GM13976 (cell line): Measurements from ENCODE around the gene AP2A2.

ENCODE experiments used
- DNase-seq: peaks from one replicate; pipeline ENCODE4 v3.0.0; 2012; ENCODE audit warnings: low spot score
- CTCF ChIP-seq: IDR thresholded peaks from 2 replicates; pipeline ENCODE4 v1.5.1; 2012; ENCODE audit warnings: borderline replicate concordance, mild to moderate bottlenecking; ENCODE audit not compliant: insufficient read depth; ENCODE audit errors: extremely low read depth, missing control alignments, control extremely low read depth
- in situ Hi-C: fragments of 300-500 bp; cut with MboI; formaldehyde crosslinking; loops from one replicate; pipeline ENCODE4 v1.12.0; 2022; ENCODE audit warnings: low sequenced_read_pairs, mixed read lengths, inconsistent platforms; ENCODE audit not compliant: unreplicated experiment

AP2A2 gene

GRCh38 chr11:886568-886967 lies 39.1 kb upstream of the AP2A2 start:
- no peak for DNase-seq
- no peak for TF ChIP-seq CTCF
- in situ Hi-C loops, result no loop called here

GRCh38 chr11:887589-887988 lies 38.1 kb upstream of the AP2A2 start:
- in situ Hi-C loops, result no loop called here
- TF ChIP-seq CTCF, result no peak

GRCh38 chr11:888310-889212 lies 37.1 kb upstream of the AP2A2 start:
- DNase-seq, result no peak
- no peak for TF ChIP-seq CTCF
- in situ Hi-C loops, result no loop called here

More at GRCh38 chr11:887589-887988, 38.1 kb upstream of the AP2A2 start:
- DNase-seq, result no peak

- in situ Hi-C loops, result no loop called here
- no peak for DNase-seq
Observed at GRCh38 chr11:889257-889656, 36.4 kb upstream of the AP2A2 start.

GRCh38 chr11:889687-890475 lies 35.8 kb upstream of the AP2A2 start:
- in situ Hi-C loops, result no loop called here
- DNase-seq, result no peak
- no peak for TF ChIP-seq CTCF

More at GRCh38 chr11:889257-889656, 36.4 kb upstream of the AP2A2 start:
- no peak for TF ChIP-seq CTCF

GRCh38 chr11:890794-891540 lies 34.7 kb upstream of the AP2A2 start:
- TF ChIP-seq CTCF, result no peak
- in situ Hi-C loops, result no loop called here
- no peak for DNase-seq
